GM19452 (cell line): Measurements from ENCODE around the gene CPSF7.
"Not testable (repeated sequence)": the region's sequence is repeated elsewhere in the genome, so short reads cannot be mapped to it uniquely, and the experiment has no call there.

Source experiments
- ATAC-seq: cut with Tn5 transposase; IDR thresholded peaks from one replicate; pipeline ENCODE4 v1.9.1; 2021; ENCODE audit not compliant: unreplicated experiment

The CPSF7 gene, protein sequence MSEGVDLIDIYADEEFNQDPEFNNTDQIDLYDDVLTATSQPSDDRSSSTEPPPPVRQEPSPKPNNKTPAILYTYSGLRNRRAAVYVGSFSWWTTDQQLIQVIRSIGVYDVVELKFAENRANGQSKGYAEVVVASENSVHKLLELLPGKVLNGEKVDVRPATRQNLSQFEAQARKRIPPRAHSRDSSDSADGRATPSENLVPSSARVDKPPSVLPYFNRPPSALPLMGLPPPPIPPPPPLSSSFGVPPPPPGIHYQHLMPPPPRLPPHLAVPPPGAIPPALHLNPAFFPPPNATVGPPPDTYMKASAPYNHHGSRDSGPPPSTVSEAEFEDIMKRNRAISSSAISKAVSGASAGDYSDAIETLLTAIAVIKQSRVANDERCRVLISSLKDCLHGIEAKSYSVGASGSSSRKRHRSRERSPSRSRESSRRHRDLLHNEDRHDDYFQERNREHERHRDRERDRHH

DNA sequence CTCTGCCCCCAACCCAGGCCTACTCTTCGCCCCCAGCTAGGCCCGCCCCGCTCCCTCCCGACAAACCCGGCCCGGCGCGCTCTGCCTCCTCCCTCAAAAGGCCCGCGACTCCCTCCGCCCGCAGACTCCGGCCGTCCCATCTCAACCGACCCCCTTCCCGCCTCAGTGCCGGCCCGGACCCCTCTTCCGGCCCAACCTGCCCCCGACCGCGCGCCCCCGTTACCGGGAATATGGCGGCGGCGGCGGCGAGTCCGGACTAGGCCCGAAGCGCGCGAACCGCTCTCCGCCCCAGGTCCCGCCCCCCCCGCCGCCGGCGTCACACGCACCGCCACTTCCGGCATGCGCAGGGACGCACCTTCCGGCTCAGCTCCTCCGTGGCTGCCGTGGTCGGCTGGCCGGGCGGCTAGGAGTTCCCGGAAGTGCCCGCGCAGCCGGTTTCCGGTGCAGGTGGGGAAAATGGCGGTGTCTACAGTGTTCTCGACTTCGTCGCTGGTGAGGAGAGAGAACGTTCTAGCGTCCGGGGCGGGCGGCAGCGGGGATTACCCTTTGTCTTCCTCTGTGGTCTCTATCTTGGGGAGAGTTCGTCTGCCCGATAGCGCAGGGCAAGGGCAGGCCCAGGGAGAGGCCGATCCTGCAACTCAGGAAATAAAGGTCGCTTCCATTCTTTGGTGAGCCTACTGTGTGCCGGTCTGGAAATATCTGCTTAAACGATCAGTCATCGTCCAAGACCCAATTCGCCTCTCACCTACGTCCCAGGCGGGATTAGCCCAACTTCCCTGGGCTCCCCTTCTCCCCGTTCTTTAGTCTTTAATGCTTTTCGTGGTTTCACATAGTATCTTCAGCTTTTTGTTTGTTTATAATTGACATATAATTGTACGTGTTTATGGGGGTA lies at the start of gene CPSF7, which contains the start of gene SDHAF2:
Gene CPSF7, minus strand, starts transcription at position 285 of the 892 bp plus-strand sequence. CDS start 740 bp downstream, outside the sequence.
Gene SDHAF2, plus strand, starts transcription at position 434 of the 892 bp plus-strand sequence. Its CDS starts 23 bp downstream, at position 457.
- peak; percentile 88 for ATAC-seq

DNA sequence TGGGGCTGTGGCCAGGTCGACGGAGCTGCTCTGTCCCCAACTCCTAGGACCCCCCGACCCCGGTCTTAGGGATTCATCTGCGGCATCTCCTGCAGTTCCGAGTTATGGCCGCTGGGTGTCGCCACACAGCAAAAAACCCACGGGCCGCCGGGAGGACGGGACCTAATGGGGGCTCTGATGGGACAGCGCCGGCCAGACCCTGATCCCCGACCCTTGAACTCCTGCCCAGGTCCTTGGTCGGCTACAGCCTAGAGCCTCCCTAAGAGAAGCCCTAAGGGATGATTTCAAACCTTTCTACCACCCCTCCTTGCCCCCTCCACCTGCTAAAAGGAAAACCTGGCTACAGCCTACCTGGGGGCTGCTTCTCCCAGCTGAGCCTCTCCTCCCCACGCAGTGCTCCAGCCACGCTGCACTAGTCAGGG lies 48.0 kb upstream of the CPSF7 start:
- ATAC-seq = no peak

DNA sequence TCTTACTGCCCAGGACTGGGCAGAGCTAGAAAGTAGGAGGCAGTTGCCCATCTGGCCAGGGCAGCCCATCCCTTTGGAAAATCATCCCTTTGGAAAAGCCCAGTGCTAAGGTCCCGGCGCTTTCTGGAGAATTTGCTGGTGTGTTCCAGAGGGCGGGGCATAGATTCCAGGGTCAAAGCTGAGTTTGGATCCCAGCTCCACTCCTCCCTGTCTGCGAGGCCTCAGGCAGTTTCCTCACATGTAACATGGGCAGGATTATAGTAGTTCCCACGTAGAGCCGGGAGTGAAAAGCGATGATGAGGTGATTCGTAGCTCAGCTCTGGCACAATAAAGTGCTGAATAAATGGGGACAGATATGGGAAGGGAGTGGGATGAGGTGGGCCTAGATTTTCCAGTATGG lies 47.4 kb upstream of the CPSF7 start:
- ATAC-seq = no peak

DNA sequence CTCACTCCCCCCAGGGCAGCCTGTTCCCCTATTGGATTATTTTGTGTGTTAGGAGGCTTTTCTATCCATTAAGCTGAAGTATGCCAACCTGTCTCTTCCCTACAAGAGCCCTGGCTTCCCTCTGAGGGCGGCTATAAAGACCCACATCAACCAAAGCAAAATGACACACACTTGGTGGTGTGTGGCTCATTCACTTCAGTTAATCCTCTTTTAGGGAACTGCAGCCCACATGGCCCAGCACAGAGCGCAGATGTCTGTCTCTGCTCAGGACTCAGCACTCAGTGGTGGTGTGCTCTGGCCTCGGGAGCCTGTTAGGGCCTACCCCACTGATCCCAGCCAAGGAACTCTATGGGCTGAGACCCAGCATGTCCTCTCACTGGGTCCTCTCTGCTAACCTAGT lies 46.6 kb upstream of the CPSF7 start:
- ATAC-seq = no peak

DNA sequence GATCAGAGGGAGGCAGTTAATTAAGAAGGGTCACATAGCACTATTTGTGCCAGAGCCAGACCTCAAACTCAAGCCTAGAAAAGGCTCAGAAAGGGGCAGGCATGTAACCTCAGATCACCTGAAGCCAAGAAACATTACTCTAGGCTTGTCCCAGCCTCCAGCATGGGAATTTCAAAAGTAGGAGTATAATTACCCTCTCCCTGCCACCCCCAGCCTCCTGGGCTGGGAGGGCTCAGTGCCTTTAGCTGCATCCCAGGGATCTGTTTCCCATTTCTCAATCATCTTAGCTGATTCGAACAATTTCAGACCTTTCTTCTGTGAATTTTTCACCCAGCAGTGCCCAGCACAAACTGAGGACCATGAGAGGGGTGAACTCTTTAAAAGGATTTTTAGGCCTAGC lies 45.7 kb upstream of the CPSF7 start:
- no peak for ATAC-seq

DNA sequence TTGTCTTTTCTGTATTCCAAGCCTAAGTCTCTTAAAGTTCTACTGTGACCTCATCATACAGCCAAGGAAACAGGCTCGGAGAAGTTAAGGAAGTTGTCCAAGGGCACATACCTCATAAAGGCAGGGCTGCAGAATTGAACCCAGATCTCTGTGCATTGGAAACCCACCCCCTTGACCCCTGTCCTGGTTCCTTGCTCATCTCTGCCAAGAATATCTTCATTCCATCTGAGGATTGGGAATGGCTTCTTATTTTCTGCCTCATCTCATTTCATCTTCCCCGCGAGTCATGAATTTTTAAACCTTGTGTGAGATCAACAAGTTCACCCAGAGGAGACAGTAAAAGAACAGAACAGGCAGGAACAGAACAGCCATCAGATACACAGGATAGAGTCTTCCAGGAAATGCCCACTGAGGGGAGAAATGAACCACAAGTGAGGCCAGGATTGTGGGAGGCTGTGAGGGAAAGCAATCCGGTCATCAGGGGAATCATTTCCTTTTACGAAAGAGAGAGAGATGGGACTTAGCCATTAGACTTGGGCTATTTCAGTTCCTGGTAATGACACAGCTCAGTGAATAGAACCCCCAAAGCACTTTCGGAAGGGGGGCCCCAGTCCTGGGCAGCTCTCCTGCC lies 44.4 kb upstream of the CPSF7 start:
- no peak for ATAC-seq

DNA sequence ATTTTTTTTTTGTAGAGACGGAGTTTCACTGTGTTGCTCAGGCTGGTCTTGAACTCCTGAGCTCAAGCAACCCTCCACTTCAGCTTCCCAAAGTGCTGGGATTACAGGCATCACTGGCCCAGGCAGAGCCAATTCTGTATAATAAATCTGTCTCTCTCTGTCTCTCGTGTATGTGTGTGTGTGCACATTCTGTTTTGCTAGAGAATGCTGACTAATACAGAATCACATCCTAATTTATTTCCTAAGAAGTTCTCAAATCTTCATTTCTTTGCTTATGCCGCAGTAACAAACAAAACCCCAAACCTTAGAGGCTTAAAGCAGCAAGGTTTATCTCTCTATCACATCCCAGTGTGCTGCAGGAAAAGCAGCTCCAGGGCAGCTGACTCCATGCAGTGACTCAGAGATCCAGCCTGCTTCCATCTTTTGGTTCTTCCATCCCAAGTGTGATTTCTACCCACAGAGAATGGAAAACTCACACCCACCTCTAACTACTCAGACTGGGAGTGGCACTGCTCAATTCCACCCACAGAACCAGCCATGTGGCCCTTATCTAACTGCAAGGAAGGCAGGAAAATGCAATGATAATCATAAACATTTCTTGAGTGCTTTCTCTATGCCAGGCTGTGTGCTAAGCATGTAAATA lies 43.7 kb upstream of the CPSF7 start:
- no peak for ATAC-seq

DNA sequence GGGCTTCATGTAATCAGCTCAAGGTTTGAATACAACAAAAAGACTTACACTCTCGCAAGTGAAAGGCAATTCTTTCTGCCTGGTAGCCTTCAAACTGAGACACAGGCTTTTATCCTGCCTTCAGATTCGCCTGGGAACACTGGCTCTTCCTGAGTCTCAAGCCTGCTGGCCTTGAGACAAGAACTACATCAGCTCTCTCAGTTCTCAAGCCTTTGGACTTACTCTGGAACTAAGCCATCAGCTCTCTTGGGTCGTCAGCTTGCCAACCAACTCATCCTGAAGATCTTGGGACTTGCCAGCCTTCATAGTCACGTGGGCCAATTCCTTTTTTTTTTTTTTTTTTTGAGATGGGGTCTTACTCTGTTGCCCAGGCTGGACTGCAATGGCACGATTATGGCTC lies 43.1 kb upstream of the CPSF7 start:
- ATAC-seq = no peak

DNA sequence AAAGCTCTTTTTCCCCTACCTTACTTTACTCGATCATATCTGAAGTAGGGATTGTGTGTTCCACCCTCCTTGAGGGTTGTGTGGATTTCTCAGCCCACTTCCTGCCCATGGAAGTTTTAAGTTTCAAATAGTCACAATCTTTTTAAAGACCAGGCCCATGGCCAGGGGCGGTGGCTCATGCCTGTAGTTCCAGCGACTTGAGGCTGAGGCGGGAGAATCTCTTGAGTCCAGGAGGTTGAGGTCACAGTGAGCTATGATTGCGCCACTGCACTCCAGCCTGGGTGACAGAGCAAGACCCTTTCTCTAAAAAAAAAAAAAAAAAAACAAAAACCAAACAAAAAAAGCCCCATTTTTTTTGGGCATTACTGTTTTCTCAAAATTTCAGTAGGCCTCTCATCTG lies 42.5 kb upstream of the CPSF7 start:
- ATAC-seq = no peak

DNA sequence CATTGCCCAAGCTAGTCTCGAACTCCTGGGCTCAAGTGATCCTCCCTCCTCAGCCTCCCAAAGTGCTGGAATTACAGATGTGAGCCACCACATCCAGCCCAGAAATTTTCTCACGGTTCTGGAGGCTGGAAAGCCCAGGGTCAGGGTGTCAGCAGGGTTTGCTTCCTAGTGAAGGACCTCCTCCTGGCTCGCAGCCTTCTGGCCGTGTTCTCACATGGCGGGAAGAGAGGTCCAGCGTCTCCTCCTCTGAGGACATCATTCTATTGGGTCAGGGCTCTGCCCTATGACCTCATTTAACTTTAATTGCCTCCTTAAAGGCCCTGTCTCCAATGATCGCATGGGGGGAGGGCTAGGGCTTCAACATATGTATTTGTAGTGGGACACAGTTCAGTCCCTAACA lies 38.2 kb upstream of the CPSF7 start:
- ATAC-seq = no peak

DNA sequence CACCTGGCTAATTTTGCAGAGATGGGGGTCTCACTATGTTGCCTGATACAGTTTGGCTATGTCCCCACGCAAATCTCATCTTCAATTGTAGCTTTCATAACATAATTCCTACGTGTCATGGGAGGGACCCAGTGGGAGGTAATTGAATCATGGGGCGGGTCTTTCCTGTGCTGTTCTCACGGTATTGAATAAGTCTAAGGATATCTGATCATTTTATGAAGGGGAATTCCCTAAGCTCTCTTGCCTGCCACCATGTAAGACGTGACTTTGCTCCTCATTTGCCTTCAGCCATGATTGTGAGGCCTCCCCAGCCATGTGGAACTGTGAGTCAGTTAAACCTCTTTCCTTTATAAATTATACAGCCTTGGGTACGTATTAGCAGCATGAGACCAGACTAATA lies 37.8 kb upstream of the CPSF7 start:
- ATAC-seq = not testable (repeated sequence)

DNA sequence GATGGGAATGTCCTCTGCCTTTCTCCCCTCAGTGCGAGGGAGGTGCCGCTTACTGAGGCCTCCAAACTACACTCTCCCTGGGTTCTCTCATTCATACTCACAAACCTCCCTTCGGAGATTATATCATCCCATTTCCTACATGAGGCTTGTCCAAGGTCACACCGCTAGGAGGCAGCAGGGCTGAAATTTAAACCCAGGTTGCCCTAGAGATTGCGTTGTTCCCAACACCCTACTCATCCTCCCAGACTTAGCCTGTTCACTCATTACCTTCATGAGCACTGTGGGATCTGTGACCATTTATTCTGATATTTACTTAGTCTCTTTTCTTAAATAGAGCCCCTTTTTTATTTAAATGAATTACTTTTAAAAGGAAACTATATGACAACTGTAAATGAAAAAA lies 31.2 kb upstream of the CPSF7 start:
- no peak for ATAC-seq

DNA sequence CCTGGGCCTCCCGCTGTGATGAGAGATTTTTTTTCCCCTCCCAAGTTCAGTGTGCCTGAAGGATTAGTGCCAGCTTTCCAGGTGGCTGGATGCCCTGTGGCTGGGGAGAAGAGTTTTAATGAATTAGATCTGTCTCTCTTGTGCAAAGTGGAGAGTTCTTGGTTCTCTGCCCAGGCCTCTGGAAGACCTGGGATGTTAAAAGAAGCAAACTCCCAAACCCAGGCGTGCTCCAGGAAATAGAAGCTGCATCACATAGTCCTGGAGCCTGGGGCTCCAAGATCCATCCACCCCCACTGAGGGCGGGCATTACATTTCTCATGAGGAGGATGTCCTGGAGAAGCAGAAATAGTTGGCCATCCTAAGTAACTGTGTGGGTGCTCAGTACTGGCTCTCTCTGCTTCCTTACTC lies 30.7 kb upstream of the CPSF7 start:
- ATAC-seq = no peak

DNA sequence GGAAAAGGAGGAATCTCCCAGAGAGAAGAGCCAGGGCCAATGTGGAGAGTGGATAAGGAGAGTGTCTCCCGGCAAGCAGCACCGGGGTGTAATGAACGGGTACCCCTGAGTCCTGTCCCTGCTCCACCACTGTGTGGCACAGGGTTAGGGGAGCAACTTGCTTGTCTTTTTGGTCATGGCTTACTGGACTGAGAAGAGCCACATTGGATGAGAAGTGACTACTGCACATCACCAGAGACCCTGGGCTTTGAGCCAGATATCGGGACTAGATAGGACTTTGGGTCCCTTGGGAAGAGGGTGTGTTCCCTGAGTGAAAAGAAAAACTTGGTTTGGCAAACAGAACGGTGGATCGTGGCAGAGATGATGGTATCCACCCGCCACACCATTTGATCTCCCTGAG lies 24.7 kb upstream of the CPSF7 start:
- ATAC-seq = no peak

DNA sequence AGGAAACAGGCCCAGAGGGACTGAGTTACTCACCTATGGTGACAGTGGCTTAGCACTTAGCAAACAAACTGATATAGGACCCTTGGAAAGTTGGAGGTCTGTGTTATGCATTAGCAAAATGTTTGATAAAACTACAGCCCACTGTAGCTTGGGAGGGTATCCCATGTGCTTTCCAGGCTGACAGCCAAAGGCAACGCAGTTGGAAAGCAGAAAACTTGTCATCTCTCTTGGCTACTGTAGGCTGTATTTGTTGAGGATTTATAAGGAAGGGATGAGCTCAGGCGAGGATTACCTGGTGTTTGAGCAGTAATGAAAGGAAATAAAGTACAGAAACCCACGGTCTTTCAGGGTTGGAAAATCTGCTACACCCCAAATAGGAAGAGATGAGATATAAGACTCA lies 23.9 kb upstream of the CPSF7 start:
- ATAC-seq = no peak

DNA sequence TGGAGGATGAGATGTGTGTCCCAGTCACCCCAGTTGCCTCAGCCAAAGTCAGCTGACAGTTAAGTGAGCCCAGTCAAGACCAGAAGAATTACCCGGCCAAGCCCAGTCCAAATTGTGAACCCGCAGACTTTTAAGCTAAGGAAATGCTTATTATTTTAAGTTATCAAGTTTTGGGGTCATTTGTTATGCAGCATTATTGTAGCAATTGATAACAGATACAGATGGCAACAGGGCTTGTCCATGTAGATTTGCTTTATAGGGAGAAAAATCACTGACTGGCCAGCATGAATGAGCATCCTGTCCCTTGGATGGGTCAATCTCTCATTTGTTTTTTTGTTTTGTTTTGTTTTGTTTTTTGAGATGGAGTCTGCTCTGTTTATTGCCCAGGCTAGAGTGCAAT lies 23.1 kb upstream of the CPSF7 start:
- no peak for ATAC-seq

DNA sequence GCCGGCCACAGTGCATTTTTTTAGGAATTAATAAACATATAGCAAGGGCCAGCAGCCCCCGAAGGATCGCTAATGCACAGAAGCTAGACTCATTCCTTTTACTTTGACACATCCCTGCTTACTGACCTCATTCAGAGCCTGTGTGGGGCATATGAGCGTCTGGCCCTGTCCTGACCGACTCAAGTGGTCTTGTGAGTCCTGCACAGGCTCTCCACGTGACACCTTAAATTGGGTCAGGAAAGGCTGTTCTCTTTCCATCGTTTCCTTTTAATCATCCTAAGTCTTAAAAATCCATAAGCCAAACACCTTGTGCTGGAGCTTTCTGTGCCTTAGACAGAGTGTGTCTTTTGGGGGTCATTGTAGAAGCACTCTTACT lies 18.8 kb upstream of the CPSF7 start:
- ATAC-seq = no peak

DNA sequence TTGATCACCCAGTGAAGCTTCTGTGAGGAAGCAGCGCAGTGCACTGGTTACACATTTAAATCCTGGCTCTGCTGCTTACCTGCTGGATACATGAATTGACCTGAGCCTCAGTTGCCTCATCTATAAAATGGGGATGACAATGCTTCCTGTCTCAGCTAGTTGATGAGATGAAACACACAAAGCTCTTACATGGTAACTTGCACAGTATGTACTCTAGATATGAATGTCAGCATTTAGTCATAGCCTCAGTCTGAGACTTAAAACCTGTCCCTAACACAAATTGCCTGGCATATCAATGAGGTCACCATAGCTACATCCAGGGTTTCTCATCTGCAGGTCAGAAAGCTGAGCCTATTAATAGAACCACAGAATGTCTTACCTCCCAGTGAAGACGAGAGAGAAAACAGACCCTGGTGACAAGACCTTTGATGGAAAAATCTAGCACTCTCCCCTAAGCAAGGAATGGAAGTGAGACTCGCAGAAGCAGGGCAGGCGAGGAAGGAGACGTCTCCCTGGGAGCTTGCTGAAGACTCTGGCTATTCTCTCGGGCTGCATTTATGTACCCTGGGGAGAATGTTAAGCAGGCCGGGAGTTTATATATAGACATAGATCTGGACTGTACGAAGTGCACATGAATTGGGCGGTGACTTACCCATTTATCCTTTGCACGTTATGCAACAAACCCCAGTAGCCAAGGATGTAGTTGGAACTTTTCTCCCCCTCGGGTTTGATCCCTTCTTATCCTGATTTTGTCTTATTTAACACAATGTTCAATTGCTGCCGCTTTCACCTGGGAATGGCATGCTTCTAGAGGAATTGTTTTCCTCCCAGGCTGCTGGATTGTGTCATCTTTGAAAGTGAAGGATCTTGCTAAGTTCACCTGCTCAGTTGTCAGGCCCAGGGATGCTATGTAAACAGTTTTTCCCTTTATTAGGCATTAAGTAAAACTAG lies 18.1 kb upstream of the CPSF7 start:
- no peak for ATAC-seq

DNA sequence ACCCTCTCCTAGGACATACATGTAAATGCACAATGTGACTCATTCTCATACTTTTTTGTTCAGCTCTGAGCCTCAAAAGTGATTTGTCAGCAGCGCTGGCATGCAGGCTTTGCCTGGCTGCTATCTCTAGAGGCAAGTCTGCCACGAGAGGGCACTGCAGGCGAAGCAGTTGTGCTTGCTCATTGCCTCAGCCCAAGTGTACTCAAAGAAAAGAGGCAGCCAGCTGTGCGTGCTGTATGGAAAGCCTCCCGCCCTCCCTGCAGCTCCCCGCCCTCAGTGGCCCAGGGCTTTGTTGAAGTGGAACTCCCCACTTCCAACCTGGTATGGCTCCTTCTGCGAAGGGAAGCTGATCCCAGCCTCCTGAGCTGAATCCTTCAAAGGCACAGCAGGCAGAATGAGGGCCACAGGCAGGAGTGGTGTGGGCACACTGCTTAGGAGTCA lies 16.5 kb upstream of the CPSF7 start:
- ATAC-seq = no peak

DNA sequence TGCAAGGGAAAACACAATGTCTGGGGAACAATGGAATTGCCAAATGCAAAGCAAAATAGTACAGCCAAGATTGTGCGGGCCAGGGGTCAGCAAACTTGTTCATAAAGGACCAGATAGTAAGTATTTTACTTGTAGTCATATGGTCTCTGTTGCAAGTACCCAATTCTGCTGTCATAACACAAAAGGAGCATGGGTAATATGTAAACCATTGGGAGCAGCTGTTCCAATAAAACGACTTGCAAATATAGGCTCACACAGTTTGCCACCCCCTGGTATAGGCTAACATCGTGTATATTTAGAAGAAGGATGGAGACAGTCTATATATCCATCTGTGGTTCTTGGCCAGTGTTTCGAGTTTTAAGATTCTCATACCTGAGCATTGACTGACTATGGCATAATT lies 15.7 kb upstream of the CPSF7 start:
- ATAC-seq = no peak
